Left renal cortex interstitium (tissue), 4 donors: ENCODE results near the gene PNMA6A. TPM values are rescaled to one million over a fixed set of nuclear protein-coding genes. Genes with fewer than 3 reads are reported as not detected.
"Not testable (repeated sequence)": the region's sequence is repeated elsewhere in the genome, so short reads cannot be mapped to it uniquely, and the experiment has no call there.

ENCODE experiments used
- DNase-seq, 4 donors: peaks; one replicate each; pipeline ENCODE4 v3.0.0-alpha.2; 2013; ENCODE audit warnings: low read depth in 4 of 4, low spot score in 2 of 4, missing footprints in 1 of 4
- polyA plus RNA-seq, 4 donors: library from polyadenylated mRNA; unstranded; fragments of 120-200 nt; gene quantifications; one replicate each; pipeline ENCODE4 v1.2.1, GENCODE V29; 2013; ENCODE audit not compliant: insufficient read length in 4 of 4

The PNMA6A gene
- polyA plus RNA-seq, 4 donors, result 8.0 to 13.9 (median 11.5) TPM

DNA sequence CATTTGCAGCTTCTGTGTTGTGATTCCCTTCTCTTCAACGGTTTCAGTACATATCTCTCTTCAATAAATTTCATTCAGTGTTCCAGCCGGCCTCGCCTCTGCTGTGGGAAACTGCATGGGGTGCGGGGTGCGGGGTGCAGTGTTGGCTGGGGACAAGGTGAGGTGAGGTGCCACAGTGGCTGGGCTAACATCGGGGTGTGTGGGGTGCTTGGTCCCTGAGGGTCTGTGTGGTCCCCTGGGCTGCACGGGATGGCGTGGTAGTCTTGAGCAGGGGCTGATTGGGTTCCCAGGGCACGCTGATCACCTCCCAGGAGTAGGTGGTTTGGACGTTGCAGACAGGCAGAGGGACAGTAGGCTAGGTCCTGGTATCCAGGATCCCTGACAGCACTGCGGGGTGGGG lies 2.7 kb downstream of the PNMA6A start:
- no peak for DNase-seq

DNA sequence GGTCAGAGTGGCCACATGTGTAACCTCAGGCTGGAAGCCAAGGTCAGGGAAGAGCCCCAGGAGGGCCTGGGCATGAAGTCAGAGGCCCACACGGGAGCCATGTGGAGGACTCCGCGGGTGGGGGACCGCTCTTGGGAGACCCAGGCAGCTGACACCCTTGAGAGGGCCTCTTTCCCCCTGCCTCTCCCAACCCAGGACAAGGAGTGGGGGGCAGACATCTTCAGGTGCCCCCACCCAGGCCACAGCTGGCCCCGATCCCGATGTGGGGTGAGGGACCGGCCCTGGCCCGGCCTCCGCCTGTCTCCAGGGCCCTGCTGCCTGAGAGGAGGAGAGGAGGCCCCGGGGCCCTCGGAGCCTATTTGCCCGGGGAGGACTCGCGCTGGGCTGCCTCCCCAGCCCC lies 3.1 kb downstream of the PNMA6A start:
- no peak for DNase-seq

DNA sequence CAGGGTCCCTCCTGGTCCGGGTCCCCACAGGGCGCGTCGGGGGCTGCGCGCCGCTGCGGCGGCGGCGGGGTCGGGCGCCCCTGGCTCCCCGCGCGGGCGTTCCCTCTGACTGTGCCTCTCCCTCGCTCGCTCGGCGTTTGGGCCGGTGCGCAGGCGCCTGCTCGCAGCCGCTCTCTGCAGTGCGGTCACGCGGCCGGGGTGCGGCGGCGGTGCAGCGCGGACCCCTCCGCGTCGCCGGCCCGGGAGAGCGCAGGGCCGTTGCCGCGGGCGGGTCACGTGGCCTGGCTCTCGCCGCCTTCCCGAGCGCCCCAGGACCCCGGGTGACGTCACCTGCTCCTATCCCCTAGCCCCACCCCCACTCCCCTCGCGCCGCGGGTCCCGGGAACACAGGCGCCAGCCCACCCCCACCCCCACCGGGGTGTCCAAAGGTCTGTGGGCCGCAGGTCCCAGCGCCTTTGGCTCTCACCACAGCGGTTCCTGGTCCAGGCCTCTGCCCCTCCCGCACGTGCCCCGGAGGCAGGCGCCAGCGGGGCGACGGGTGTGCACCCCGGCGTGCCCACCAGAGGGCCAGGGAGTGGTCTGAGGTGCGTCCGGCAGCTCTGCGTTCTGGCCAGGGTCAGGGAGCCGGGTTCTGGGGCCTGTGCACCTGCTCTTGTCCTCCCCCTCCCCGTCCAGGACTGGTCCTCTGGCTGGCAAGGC lies 5.3 kb downstream of the PNMA6A start:
- DNase-seq, result not testable (repeated sequence)

DNA sequence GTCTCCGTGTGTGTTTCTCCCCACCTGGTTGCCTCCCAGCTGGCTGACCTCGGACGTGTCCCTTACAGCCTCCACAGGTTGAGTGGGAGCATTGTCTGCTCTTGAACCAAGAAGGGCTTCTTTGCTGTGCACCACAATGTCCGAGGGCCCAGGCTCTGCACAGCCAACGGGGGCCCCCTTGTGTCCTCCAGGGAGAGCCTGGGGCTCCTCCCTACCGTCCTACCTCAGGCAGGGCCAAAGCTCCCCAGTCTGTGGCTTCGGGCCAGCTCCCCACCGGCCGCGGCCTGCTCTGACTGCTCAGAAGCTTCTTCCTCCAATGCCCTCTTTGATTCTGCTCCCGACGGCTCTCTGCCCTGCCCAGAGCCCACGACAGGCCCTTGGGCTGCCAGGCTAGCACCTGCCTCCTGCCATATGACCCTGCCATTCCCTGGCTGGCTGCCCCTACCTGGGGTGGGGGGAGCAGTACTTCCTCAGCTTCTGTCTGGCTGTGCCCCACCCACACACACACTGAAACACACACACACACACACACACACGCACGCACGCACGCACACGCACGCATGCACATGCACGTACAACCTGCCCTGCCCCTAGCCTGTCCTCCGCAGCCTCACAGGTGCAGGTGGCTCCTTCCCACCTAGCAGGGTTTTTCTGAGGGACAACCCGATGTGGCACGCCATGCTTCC lies 11.1 kb downstream of the PNMA6A start:
- not testable (repeated sequence) for DNase-seq

DNA sequence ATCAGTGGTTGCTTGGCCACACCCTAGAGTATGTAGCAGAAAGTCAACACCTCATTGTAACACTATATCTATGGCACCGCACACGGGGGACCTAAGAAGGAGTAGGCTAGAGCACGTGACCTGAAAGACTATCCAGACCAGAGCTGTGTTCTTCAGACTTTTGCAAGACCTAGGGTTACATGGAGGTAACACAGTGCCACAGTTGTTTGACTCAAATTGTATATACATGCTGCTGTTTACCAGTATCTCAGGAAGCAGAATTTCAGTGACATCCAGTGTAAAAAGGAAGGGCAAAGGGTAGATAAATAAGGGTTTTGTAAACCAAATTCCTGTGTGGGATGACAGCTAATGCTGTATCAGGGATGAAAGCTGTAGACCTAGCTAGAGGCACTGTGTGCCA lies 30.2 kb downstream of the PNMA6A start:
- DNase-seq, result no peak

DNA sequence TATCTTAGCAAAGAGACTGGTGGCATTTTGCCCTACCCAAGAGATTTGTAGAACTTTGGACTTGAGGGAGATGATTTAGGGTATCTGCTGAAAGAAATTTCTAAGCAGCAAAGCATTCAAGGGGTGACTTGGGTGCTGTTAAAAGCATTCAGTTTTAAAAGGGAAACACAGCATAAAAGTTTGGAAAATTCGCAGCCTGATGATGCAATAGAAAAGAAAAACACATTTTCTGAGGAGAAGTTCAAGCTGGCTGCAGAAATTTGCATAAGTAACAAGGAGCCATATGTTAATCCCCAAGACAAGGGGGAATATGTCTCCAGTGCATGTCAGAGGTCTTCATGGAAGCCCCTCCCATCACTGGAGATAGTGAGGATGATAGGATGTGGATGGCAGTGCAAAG lies 32.7 kb downstream of the PNMA6A start:
- not testable (repeated sequence) for DNase-seq

DNA sequence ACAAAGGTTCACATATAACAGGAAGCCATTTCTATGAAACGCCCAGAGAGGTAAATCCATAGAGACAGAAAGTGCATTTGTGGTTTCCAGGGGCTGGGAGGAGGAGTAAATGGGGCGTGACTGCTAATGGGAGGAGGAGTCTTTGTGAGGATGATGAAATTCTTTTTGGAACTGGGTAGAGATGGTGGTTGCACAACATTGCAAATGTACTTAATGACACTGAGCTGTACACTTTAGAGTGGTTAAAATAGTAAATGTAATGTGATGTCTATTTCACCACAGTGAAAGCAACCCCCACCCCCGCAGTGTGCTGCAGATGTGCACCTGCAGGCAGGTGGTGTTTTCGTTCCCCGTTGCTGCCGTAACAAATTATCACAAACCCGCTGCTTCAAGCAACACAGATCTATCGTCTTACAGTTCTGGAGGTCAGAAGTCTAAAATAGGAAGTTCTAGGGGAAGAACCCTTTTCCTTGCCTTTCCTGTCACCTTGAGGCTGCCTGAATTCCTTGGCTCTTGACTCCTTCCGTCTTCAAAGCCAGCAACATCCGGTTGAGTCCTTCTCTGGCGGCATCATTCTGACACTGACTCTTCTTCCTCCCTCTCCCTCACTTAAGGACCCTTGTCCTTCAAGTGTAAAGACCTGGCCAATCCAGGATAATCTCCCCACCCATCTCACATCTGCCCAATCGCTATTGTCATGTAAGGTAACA lies 34.0 kb downstream of the PNMA6A start:
- DNase-seq, result not testable (repeated sequence)

DNA sequence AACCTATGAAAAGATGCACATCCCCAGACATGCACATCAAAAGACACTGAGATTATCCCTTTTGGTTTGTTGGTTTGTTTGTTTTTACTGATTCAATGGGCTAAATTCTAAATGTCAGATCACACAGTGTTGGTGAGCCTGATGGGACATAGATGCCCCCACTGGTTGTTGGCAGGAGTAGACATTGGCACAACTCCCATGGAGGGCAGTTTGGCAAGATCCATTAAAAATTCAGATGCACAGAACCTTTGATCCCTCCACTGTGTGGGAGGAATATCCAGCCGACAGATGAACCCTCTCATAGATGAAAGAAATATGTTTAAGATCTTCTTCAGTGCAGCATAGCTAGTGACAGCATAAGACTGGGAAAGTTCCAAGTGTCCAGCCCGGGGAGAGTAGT lies 38.5 kb downstream of the PNMA6A start:
- not testable (repeated sequence) for DNase-seq

GRCh38 chrX:153113851-153114250 lies 41.6 kb downstream of the PNMA6A start:
- DNase-seq, result not testable (repeated sequence)

DNA sequence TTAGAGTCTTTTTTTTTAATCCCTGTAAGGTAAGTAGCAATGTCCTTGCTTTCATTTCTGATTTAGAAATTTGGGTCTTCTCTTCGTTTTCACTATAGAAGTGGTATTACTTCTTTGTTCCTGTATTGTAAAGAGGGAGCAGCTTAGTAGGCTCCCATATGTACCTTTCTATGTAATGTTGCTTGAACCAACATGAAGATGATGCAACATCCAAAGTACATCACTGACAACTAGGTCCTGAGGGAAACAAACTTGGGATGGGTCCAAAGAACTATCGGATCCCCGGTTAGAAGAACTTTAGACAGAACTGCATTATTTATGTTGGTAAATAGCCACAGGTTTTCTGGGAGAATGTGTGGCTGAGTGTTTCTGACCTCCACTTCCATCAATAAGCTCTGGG lies 45.5 kb downstream of the PNMA6A start:
- DNase-seq, result not testable (repeated sequence)

GRCh38 chrX:153120230-153120629 lies 48.0 kb downstream of the PNMA6A start:
- DNase-seq, result not testable (repeated sequence)

DNA sequence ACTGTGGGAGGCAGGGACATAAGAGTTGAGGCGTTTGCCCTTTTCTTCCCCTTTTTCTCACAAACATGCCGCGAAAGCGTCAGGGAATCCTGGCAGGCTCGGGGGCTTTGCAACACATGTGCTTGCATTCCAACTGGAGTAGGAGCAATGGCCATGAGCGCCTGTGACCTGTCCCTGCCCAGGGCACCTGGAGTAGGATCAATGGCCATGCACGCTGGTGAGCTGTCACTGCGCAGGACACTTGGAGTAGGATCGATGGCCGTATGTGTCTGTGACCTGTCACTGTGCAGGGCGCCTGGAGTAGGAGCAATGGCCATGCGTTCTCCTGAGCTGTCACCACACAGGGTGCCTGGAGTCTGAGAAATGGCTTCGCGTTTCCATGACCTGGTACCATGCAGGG lies 51.2 kb downstream of the PNMA6A start:
- not testable (repeated sequence) for DNase-seq

Other genes starting within 250 kb of the PNMA6A start
- gene CETN2, start 241.7 kb upstream of the PNMA6A start, polyA plus RNA-seq, result 100 to 1,000 TPM; 106 to 131 (median 114) TPM
- gene NSDHL, start 241.4 kb upstream of the PNMA6A start, polyA plus RNA-seq, result 10 to 100 TPM; 26.2 to 32.1 (median 28.7) TPM
- gene ZNF185, start 174.4 kb upstream of the PNMA6A start, polyA plus RNA-seq, result 10 to 100 TPM; 39.3 to 50.8 (median 43.5) TPM
- gene PNMA5, start 78.3 kb upstream of the PNMA6A start, polyA plus RNA-seq, result under 1 TPM; 0.10 to 0.47 (median 0.30) TPM
- gene PNMA3, start 16.0 kb upstream of the PNMA6A start, polyA plus RNA-seq, result 10 to 100 TPM; 16.9 to 36.8 (median 28.6) TPM
- gene MAGEA1, start 106.8 kb downstream of the PNMA6A start, polyA plus RNA-seq, result not detected
- gene PNMA6F, start 249.3 kb downstream of the PNMA6A start, polyA plus RNA-seq, result under 1 TPM; 0.06 to 0.32 (median 0.10) TPM